NCI-H82 treated with DMSO at 0.1 percent for 48 hours (cell line): Measurements from ENCODE around the gene ABCC1.
A peak's percentile ranks its signal among the peaks of the same experiment; 100 is the strongest.
"Not testable (repeated sequence)": the region's sequence is repeated elsewhere in the genome, so short reads cannot be mapped to it uniquely, and the experiment has no call there.

Source experiments
- DNase-seq: peaks from one replicate; lab custom pipeline; 2025; ENCODE audit not compliant: unreplicated experiment; lab: John Stamatoyannopoulos, UW

The ABCC1 gene

DNA sequence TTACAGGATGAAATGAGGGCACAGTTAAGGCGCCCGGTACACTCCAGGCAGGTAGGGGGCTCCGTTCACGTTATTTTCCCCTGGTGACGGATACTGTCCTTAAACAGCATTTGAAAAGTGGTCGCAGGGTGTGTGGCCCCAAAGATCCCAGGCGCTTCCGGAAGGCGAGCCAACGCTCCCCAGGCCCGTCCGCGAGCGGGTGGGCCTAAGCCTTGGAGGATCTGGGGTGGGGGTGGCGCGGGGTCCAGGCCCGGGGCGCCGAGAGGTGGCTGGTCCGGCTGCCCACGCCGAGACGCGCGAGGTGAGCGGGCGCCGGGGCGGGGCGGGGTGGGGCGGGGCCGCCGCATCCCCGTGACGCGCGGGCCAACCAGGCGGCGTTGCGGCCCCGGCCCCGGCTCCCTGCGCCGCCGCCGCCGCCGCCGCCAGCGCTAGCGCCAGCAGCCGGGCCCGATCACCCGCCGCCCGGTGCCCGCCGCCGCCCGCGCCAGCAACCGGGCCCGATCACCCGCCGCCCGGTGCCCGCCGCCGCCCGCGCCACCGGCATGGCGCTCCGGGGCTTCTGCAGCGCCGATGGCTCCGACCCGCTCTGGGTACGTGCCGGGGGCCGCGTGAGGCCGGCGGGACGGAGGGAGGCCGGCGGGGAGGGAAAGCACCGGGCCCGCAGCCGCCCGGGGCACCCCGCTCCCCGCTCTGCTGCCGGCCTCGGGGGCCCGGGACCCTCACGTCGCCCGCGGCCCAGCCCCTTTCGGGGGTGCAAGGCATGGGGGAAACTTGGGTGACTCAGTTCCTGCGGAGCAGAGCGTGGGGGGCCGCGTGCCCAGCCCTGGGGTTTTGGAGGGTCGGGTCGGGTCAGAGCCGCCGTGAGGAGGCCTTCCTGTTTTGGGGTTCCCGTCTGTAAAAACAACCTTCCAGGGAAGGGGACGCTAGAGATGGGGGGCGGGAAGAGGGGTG lies at the start of gene ABCC1:
ABCC1 (plus strand) TSS at position 407 of the 951 bp plus-strand sequence; CDS start at position 543, 136 bp downstream.
- DNase-seq = peak; percentile 16

DNA sequence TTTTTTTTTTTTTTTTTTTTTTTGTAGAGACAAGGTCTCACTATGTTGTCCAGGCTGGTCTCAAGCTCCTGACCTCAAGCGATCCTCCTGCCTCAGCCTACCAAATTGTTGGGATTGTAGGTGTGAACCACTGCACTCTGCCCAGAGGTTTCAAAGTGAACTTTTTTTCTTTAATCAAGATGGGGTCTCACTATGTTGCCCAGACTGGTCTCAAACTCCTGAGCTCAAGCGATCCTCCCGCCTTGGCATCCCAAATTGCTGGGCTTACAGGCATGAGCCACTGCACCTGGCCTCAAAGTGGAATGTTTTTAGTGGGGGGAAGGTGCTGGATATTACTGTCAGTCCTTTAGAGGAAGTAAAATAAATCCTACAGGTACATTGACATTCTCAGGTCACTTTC lies 49.1 kb upstream of the ABCC1 start:
- no peak for DNase-seq

DNA sequence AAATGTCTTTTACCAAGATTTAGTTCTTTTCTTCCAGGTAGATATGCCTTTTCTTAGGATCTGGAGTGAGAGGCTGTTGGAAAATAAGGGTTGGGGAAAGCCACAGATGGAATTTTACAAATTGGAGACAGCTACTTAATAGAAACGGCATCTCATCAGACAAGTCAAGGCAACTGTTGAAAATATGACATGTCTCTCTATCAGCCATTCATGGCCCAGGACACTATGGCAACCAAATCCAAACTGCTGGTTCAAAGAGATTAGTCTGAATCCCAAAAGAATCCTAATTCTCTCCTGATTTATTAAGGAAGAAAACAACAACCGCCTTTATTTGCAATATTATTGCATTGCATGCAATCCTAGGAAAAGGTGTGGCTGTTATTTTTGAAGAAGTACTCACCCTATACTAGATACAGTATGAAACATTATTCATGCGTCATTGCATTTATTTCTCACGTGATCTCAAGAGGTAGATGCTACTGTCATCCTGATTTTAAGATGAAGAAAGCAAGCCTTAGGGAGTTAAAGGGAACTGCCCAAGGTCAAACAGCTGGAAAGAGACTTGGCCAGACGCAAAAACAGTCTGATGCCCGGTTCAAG lies 48.4 kb upstream of the ABCC1 start:
- no peak for DNase-seq

DNA sequence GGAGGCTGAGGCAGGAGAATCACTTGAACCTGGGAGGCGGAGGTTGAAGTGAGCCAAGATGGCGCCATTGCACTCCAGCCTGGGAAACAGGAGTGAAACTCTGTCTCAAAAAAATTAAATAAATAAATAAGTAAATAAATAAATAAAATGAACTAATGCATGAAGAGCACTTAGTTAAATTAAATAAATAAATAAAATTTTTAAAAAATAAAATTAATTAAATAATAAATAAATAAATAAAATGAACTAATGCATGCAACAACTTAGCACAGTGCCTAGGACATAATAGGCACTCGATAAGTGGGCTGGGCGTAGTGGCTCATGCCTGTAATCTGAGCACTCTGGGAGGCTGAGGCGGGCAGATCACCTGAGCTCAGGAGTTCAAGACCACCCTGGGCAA lies 45.5 kb upstream of the ABCC1 start:
- no peak for DNase-seq

DNA sequence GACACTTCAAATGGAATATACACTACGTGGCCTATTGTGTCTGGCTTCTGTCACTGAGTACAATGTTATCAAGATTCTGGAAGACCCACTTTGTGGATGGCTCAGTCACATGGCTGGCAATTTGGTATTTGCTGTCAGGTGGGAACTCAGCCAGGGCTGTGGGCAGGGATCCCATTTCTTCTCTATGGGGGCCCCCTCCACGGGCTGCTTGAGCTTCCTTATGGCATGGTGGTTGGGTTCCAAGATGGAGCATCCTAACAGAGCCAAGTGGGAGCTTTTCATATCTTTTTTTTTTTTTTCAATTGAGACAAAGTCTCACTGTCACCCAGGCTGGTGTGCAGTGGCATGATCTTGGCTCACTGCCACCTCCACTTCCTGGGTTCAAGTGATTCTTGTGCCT lies 43.0 kb upstream of the ABCC1 start:
- no peak for DNase-seq

DNA sequence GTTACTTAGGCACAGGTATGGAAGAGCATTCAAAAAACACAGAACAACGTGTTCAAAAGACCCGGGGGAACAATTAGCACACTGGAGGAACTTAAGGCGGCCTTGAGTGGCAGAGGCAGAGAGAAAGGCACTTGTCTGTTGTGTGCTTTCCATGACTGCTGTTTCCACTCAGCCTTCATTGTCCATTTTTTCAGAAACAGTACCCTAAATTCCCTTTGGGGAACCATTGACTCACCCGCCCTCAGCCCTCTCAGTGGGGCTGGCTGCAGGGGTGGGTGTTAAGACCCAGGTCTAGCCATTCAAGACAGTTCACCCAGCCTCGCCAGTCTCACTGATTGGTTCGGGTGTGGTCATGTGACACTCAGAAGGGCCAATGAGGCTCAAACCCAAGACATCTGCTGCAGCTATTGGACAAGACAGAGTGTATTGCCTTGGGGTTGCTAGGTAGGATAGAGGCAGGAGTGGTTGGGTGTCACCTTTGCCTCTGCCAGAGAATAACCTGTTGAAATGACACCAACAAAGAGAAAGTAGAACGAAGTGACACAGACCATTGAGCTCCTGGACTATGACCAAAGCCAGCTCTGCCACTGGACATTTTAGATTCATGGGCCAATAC lies 41.4 kb upstream of the ABCC1 start:
- peak; percentile 57 for DNase-seq

DNA sequence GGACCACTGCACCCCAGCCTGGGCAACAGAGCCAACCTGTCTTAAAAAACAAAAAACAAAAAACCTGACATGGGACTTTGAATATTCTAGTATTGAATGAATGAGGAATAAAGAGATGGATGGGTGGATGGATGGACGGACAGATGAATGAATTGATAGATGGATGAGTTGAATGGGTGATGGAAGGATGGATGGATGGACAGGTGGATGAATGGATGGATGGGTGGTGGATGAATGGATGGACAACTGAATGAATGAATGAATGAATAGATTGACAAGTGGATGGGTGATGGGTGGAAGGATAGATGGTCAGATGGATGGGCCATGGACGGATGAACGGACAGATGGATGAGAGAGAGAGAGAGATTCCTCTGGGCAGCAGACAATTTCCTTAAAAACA lies 38.2 kb upstream of the ABCC1 start:
- DNase-seq = no peak

DNA sequence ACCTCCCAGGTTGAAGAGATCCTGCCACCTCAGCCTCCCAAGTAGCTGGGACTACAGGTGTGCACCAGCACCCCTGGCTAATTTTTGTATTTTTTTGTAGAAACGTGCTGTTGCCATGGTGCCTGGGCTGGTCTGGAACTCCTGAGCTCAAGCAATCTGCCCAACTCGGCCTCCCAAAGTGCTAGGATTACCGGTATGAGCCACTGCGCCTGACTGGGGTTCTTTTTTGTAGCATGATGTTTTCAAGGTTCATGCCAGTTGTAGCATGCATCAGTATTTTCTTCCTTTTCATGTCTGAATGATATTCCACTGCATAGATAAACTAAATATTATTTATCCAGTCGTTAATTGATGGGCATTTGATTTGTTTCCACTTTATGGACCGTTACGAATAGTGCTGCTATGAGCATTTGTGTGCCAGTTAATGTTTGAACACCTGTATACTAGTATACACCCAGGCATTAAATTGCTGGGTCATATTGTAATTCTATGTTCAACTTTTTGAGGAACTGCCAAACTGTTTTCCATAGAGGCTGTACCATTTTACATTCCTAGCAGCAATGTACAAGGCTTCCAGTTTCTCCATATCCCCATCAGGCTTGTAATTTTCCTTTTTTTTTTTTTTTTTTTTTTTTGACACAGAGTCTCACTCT lies 36.2 kb upstream of the ABCC1 start:
- DNase-seq = no peak

DNA sequence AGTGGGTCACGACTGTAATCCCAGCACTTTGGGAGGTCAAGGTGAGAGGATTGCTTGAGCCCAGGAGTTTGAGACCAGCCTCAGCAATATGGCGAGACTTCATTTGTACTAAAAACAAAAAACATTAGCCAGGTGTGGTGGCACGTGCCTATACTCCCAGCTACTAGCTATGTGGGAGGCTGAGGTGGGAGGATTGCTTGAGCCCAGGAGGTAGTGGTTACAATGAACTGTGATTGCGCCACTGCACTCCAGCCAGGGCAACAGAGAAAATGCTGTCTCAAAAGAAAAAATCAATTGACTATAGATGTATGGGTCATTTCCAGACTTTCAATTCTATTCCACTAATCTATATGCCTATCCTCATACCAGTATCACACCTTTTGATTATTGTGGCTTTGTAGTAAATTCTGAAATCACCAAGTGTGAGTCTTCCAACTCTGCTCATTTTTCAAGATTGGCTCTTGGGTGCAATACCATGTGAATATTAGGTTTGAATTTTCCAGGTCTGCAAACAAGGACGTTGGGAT lies 33.8 kb upstream of the ABCC1 start:
- no peak for DNase-seq

DNA sequence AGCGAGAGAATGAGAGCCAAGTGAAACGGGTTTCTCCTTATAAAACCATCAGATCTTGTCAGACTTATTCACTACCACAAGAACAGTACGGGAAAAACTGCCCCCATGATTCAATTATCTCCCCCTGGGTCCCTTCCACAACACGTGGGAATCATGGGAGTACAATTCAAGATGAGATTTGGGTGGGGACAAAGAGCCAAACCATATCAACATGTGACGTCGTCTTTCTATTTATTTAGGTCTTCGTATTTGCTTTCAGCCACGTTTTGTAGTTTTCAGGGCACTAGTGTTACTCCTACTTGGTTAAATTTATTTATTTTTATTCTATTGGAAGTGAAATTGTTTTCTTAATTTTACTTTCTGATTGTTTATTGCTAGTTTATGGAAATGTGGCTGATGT lies 33.1 kb upstream of the ABCC1 start:
- DNase-seq = no peak

DNA sequence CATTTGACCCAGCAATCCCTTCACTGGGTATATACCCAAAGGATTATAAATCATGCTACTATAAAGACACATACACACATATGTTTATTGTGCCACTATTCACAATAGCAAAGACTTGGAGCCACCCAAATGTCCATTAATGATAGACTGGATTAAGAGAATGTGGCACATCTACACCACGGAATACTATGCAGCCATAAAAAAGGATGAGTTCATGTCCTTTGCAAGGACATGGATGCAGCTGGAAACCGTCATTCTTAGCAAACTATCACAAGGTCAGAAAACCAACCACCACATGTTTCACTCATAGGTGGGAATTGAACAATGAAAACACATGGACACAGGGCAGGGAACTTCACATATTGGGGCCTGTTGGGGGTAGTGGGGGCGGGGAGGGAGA lies 31.1 kb upstream of the ABCC1 start:
- not testable (repeated sequence) for DNase-seq

DNA sequence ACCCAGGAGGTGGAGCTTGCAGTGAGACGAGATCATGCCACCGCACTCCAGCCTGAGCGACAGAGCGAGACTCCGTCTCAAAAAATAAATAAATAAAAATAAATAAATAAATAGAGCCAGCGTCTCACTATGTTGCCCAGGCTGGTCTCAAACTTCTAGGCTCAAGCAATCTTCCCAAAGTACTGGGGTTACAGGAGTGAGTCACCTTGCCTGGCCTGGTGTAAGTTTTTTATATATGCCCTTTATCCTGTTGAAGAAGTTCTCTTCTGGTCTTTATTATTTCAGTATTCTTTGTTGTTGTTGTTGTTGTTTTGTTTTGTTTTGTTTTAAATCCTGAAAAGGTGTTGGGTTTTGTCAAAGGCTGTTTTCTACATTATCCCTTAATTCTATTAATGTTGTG lies 30.1 kb upstream of the ABCC1 start:
- DNase-seq = no peak

DNA sequence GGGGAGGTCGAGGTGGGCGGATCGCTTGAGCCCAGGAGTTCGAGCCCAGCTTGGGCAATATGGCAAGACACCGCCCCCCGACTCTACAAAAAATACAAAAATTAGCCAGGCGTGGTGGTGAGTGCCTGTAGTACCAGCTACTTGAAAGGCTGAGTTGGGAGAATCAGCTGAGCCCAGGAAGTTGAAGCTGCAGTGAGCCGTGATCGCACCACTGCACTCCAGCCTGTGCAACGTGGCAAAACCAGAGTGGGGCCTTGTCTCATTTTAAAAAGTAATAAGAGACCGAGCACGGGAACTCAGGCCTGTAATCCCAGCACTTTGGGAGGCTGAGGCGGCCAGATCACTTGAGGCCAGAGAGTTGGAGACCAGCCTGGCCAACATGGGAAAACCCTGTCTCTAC lies 24.4 kb upstream of the ABCC1 start:
- DNase-seq = no peak

DNA sequence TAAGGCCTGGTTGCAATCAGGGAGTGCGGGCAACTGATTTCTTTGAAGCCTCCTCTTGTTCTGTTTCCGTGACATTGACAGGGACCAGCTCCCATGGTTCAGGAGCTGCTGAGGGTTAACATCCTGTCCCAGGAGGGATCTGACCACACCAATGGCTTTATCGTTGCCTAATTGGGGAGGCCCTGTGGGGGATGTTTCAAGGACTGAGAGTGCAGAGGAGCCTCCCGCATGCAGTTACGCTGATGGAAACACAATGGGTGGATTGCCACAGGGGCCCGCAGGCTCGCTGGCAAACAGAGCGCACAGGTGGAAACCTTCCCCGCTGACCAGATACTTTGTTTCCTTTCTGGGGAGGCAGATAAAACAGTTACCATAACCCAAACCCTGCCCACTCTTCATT lies 23.8 kb upstream of the ABCC1 start:
- DNase-seq = no peak

DNA sequence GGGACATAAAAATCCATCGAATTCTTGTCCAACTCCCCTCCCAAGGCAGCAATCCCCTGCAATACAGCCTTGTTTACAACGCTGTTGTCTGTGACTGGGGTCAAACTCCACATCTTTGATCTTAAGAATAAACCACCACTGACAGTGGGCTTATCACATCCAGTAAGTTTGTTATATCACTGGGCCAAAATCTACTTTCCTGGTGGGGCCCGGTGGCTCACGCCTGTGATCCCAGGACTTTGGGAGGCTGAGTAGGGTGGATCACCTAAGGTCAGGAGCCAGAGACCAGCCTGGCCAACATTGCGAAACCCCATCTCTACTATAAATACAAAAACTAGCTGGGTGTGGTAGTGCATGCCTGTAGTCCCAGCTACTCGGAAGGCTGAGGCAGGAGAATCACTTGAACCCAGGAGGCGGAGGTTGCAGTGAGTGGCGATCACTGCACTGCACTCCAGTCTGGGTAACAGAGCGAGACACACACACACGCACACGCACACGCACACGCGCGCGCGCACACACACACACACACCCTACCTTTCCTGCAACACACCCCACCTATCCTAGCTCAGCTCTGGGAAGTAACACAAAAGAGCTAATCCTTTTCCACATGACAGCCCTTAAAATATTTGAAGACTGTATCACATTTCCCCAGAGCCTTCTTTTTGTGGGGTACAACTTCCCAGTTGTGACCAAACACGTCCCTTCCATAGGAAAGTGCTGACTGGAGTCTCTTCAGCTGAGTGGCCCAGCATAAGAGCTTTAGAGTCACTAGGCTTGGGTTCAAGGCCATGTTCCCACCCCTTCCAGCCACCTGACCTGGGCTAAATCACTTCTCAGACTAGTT lies 20.9 kb upstream of the ABCC1 start:
- DNase-seq = no peak

DNA sequence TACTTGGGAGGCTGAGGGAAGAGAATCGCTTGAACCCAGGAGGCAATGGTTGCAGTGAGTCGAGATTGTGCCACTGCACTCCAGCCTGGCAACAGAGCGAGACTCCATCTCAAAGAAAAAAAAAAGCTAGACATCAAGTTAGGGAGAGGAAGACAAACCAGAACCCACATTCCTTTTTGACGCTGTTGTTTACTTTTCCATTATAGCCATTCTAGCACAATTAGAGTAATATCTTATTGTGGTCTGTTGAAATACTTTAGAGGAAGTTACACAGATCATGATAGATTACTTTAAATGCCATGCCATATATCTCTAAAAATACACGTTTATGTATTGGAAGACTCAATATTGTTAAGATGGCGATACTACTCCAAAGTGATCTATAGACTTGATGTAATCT lies 16.5 kb upstream of the ABCC1 start:
- DNase-seq = no peak

DNA sequence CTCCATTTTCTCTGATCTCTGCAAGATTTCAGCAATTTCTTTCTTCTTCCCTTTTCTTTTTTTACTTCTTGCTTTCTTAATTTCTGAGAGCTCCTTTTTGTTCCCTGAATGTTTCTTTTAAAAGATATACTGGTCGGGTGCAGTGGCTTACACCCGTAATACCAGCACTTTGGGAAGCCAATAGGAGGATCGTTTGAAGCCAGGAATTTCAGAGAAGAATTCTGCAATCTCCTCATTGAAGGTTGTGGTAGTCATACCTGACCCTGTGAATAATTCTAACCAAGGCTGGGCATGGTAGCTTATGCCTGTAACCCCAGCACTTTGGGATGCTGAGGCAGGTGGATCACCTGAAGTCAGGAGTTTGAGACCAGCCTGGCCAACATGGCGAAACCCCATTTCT lies 15.6 kb upstream of the ABCC1 start:
- no peak for DNase-seq

DNA sequence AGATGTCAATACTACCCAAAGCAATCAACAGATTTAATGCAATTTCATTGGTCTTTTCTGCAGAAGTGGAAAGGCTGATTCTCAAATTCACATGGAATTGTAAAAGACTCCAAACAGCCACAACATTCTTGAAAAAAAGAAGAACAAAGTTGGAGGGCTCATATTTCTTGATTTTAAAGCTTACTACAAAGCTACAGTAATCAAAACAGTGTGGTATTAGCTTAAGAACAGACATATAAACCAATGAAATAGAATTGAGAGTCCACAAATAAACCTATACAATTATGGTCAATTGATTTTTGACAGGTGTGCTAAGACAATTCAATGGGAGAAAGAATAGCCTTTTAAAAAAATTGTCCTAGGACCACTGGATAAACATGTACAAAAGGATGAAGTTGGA lies 14.4 kb upstream of the ABCC1 start:
- DNase-seq = no peak

DNA sequence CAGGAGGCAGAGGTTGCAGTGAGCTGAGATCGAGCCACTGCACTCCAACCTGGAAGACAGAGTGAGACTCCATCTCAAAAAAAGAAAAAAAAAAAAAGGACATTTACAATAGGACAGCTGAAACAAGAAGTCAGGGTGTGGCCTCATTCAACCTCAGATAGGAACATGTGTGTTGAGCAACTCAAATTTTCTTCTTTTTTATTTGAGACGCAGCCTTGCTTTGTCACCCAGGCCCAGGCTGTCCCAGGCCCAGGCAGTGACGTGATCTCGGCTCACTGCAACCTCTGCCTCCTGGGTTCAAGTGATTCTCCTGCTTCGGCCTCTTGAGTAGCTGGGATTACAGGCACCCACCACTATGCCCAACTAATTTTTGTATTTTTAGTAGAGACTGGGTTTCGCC lies 12.6 kb upstream of the ABCC1 start:
- DNase-seq = not testable (repeated sequence)

DNA sequence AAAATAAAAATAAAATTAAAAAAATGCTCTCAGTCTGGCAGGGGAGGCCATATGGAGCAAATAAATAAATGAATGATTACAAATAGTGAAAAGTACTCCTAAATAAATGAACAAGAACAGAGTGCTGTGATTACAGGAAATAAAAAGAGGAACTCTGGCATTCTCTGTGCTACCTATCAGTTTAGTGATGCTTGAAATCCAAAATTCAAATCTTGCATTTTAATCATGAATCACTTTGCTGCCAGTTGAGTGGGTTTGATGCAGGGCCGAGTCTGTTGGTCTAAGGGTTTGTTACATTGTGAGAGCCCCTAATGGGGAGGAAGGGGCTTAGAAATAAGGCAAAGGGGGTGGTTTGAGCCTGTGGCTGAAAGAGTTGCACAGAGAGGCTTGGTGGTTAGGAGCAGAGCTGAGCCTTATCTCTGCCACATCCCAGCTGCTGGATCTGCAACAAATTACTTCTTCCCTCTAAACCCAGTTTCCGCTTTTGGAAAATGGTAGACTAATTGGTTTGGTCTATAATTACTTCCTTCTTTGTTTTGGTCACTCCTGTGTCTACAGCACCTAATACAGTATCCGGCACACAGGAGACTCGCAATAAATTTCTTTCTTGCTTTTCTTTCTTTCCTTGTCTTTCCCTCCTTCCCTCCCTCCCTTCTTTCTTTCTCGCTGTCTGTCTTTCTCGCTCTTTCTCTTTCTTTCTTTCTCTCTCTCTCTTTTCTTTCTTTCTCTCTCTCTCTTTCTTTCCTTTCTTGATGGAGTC lies 6.3 kb upstream of the ABCC1 start:
- DNase-seq = no peak
